Heart left ventricle (tissue), 16 donors: Measurements from ENCODE around the gene MUC4. TPM values are rescaled to one million over a fixed set of nuclear protein-coding genes. Genes with fewer than 3 reads are reported as not detected.

Source experiments
- ATAC-seq, 4 donors: fragments of 200-7000 bp; cut with Tn5 transposase; one replicate each; pipeline ENCODE4 v1.9.1; 2020 to 2022; ENCODE audit warnings: moderate library complexity in 4 of 4, mild to moderate bottlenecking in 3 of 4, moderate number of reproducible peaks in 1 of 4
- DNase-seq, 5 donors: peaks; one replicate each; pipeline ENCODE4 v3.0.0-alpha.2; 2020
- H3K27ac ChIP-seq, 12 donors: fragments of 200-600 bp; sonication (generic) in 4 of 12; one replicate each; pipeline versions ENCODE4 v1.5.0 to v1.8.0; 2016 to 2022; ENCODE audit warnings: mild to moderate bottlenecking in 2 of 12
- H3K27me3 ChIP-seq, 9 donors: fragments of 200-600 bp; sonication (generic) in 2 of 9; one replicate each; pipeline versions ENCODE4 v1.5.1 to v1.8.0; 2016 to 2022; ENCODE audit warnings: mild to moderate bottlenecking in 3 of 9
- H3K36me3 ChIP-seq, 9 donors: fragments of 200-600 bp; sonication (generic) in 2 of 9; one replicate each; pipeline versions ENCODE4 v1.5.0 to v1.8.0; 2018 to 2022; ENCODE audit warnings: mild to moderate bottlenecking in 2 of 9
- H3K4me1 ChIP-seq, 12 donors: fragments of 200-600 bp; sonication (generic) in 4 of 12; one replicate each; pipeline versions ENCODE4 v1.5.0 to v1.8.0; 2016 to 2022; ENCODE audit warnings: mild to moderate bottlenecking in 3 of 12
- H3K4me3 ChIP-seq, 12 donors: fragments of 200-600 bp; sonication (generic) in 4 of 12; one replicate each; pipeline versions ENCODE4 v1.5.0 to v1.8.0; 2017 to 2022; ENCODE audit warnings: mild to moderate bottlenecking in 9 of 12, moderate library complexity in 4 of 12
- H3K9me3 ChIP-seq, 12 donors: fragments of 200-600 bp; sonication (generic) in 4 of 12; one replicate each; pipeline versions ENCODE4 v1.5.0 to v1.8.0; 2016 to 2022; ENCODE audit warnings: mild to moderate bottlenecking in 1 of 12
- CTCF ChIP-seq, 12 donors: fragments of 200-600 bp; sonication (generic) in 4 of 12; IDR thresholded peaks; one replicate each; pipeline versions ENCODE4 v1.5.0 to v1.8.0; 2018 to 2022; ENCODE audit warnings: antibody characterized with exemption in 12 of 12, mild to moderate bottlenecking in 5 of 12
- POLR2A ChIP-seq, 2 donors: fragments of 450-650 bp; IDR thresholded peaks; one replicate each; pipeline ENCODE4 v1.6.1; 2017; ENCODE audit warnings: antibody characterized with exemption in 2 of 2, mild to moderate bottlenecking in 2 of 2, moderate library complexity in 2 of 2
- WGBS, 4 donors: extraction: QIAGEN DNeasy Blood & Tissue Kit in 2 of 4; methylation state at CpG; one replicate each; pipeline versions ENCODE4 v1.1.5 to v1.1.7; 2013 to 2018; 5-methylcytosine and 5-hydroxymethylcytosine counted together
- intact Hi-C, 10 donors: fragments of 100-400 bp; cut with DNase I; formaldehyde crosslinking; loops; one replicate each; pipeline versions ENCODE4 v1.11.1 to v1.14.2; 2022
- polyA plus RNA-seq, 2 donors: library from polyadenylated mRNA; stranded (reverse); fragments of 200-250 nt; gene quantifications; one replicate each; pipeline ENCODE4 v1.2.3, GENCODE V29; 2013
- total RNA-seq, 9 donors: library from RNA; depleted of rRNA in 2 of 9; stranded (reverse); fragments of >200 nt in 2 of 9; fragmentation: NEBNext Ultra II Directional in 3 of 9; extraction: Animal tissue kit (Norgen Biotek cat#: 25700) in 3 of 9; gene quantifications; one replicate each; pipeline versions ENCODE4 v1.1.0 to v1.2.4, GENCODE V29; 2016 to 2023
- donor health status: ischemic (EF 13 %, LVEDD 7.1; RV severe dilation, severe dysfunction).
- donor health status: healthy with polysubstance abuse.
- donor health status: DM: no; HTN: yes; CAD: no.
- donor health status: DM: no; HTN: no; CAD: no.
- donor health status: ischemic (EF 25% LVEDD 6.9; RV normal size, moderate dysfunction).
- donor health status: ischemic (EF 25% LVEDD 5.7; RV mildly dilated, moderate dysfunction).
- donor health status: healthy.
- donor health status: DM: yes; HTN: yes; CAD: no.
- donor health status: ischemic (EF 35%, LVEDD 5.7; RV mildly dilated, moderate dysfunction).
- donor health status: nonischemic (EF 11% LVEDD 7.7; RV severe dilation, severe dysfunction).
- donor health status: DM: yes; HTN: yes; CAD: no.
- donor health status: PGD.
- donor health status: ischemic (EF 29% LVEDD 5.4; RV normal size, mild dysfunction).
- donor health status: nonischemic (EF 23%, LVEDD 6.1; RV moderate dilation, normal function).

The MUC4 gene
- total and polyA plus RNA-seq, 11 donors = 0.02 to 0.17 (median 0.03) TPM; not detected in 8

- DNase-seq (no peak), ATAC-seq (no peak)
- H3K4me1 ChIP-seq = no peaks in the 10 kb centered on the region
- no peaks in the 10 kb centered on the region for H3K9me3 ChIP-seq
- H3K4me3 ChIP-seq = no peak overlapping the region
- H3K27me3 ChIP-seq = peaks cover 0 to 8% (median 0%) of the 10 kb centered on the region in 9 donors
- no peaks in the 10 kb centered on the region for H3K36me3 ChIP-seq
- intact Hi-C loops = no loop called here
- H3K27ac ChIP-seq = no peak overlapping the region
- 88 to 91% (median 89%) methylated on average over 7 of the region's 7 CpGs for WGBS, 4 donors
- no peak for TF ChIP-seq CTCF (IDR thresholded peaks at IDR 0.05)
- TF ChIP-seq POLR2A (IDR thresholded peaks at IDR 0.05) = no peak
These were observed 33.0 kb upstream of the MUC4 start for GRCh38 chr3:195844671-195845218.

GRCh38 chr3:195839260-195840010 lies 27.7 kb upstream of the MUC4 start:
- peak in 1 of 4 donors; percentile 20 for ATAC-seq
- DNase-seq = peak in 1 of 5 donors; percentile 18
- 45 to 62% (median 54%) methylated on average over 10 to 19 of the region's 19 CpGs for WGBS, 4 donors
- Histone ChIP-seq H3K9me3 (no peaks in the 10 kb centered on the region), H3K36me3 (no peaks in the 10 kb centered on the region), H3K4me1 (no peaks in the 10 kb centered on the region), H3K27me3 (peaks cover 0 to 8% (median 0%) of the 10 kb centered on the region in 9 donors), H3K27ac (no peak overlapping the region), H3K4me3 (no peak overlapping the region)
- intact Hi-C loops = no loop called here
- TF ChIP-seq CTCF (IDR thresholded peaks at IDR 0.05) (no peak), POLR2A (IDR thresholded peaks at IDR 0.05) (no peak)

GRCh38 chr3:195838714-195839113 lies 27.0 kb upstream of the MUC4 start:
- WGBS, 4 donors = 69 to 81% (median 76%) methylated on average over 5 of the region's 5 CpGs
- no peak for ATAC-seq

More at GRCh38 chr3:195838714-195839113, 27.0 kb upstream of the MUC4 start:
- Histone ChIP-seq H3K27ac (no peak overlapping the region), H3K4me1 (no peaks in the 10 kb centered on the region), H3K36me3 (no peaks in the 10 kb centered on the region), H3K9me3 (no peaks in the 10 kb centered on the region), H3K27me3 (peaks cover 0 to 8% (median 0%) of the 10 kb centered on the region in 9 donors), H3K4me3 (no peak overlapping the region)
- no peak for TF ChIP-seq POLR2A (IDR thresholded peaks at IDR 0.05)
- no peak for TF ChIP-seq CTCF (IDR thresholded peaks at IDR 0.05)
- intact Hi-C loops = no loop called here
- DNase-seq = no peak
